Peyer's patch (tissue), 4 donors: ENCODE measurements around the gene RPL31.

ENCODE experiments used
- CTCF ChIP-seq, 6 experiments: fragments of 450-650 bp in 4 of 6; fragments of 200-600 bp in 2 of 6; sonication (generic) in 1 of 6; IDR thresholded peaks; one replicate each; pipeline ENCODE4 v1.5.1; 2017 to 2019; ENCODE audit warnings: antibody characterized with exemption in 6 of 6, mild to moderate bottlenecking in 3 of 6, moderate library complexity in 1 of 6
- POLR2A ChIP-seq, 2 donors: fragments of 450-650 bp; IDR thresholded peaks; one replicate each; pipeline ENCODE4 v1.5.1; 2017; ENCODE audit warnings: antibody characterized with exemption in 2 of 2, mild to moderate bottlenecking in 2 of 2, moderate library complexity in 2 of 2

DNA sequence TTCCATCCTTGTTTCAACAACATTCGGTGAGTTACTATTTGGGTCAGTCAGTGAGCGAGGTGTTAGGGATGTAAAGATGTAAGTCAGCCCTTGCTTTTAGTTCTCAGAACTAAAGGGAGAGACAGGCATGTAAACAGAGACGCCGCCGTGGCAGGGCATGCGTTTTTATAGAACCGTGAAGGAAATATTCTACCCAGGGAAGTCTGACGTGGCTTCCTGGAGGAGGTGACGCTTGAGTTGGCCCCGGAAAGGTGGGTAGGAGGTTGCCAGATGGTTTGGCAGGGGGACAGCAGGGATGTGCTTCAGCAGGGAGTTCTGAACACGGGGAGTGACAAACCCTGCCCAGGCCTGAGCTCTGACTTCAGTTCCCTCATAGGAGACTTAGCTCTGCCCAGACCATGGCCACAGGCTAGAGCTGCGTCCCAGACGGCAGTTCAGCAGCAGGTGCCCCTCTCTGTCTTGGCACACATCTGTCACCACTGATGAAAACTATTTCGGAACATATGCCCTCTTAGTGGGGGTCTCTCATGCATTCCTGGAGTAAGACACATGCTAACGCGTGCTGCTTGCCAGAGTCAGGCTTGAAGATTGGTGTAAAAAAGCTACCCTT, 23.4 kb upstream of the RPL31 start:
- TF ChIP-seq POLR2A (IDR thresholded peaks at IDR 0.05) (no peak), CTCF (IDR thresholded peaks at IDR 0.05) (no peak)
